Neural crest cell (in vitro differentiated cells): Measurements from ENCODE around the gene UTS2R. TPM values are rescaled to one million over a fixed set of nuclear protein-coding genes. Genes with fewer than 3 reads are reported as not detected.

ENCODE experiments used
- DNase-seq: peaks from one replicate; pipeline ENCODE4 v3.0.0; 2021; ENCODE audit warnings: low read depth, mixed read lengths, low spot score
- H3K27ac Mint-ChIP-seq: one replicate; pipeline ENCODE4 v1.8.0; 2021; ENCODE audit warnings: mild to moderate bottlenecking, mixed read lengths; ENCODE audit not compliant: unreplicated experiment
- H3K27me3 Mint-ChIP-seq: 2 replicates; pipeline ENCODE4 v1.8.0; 2021; ENCODE audit warnings: low read depth, mild to moderate bottlenecking, mixed read lengths
- H3K36me3 Mint-ChIP-seq: 2 replicates; pipeline ENCODE4 v1.8.0; 2021; ENCODE audit warnings: low read depth, mild to moderate bottlenecking, mixed read lengths
- H3K4me1 Mint-ChIP-seq: 2 replicates; pipeline ENCODE4 v1.8.0; 2021; ENCODE audit warnings: mixed read lengths
- H3K4me3 Mint-ChIP-seq: one replicate; pipeline ENCODE4 v1.8.0; 2021; ENCODE audit warnings: mild to moderate bottlenecking, mixed read lengths
- H3K9me3 Mint-ChIP-seq: 2 replicates; pipeline ENCODE4 v1.8.0; 2021; ENCODE audit warnings: mixed read lengths
- CTCF ChIP-seq: fragments of 200-600 bp; sonication (generic); conservative IDR thresholded peaks from 2 replicates; pipeline ENCODE4 v1.5.0; 2021; ENCODE audit warnings: antibody characterized with exemption, mild to moderate bottlenecking
- total RNA-seq: library from RNA; stranded (reverse); gene quantifications from 2 replicates; pipeline ENCODE4 v1.2.1, GENCODE V29; 2021

Gene UTS2R
- total RNA-seq, 1 donor from 2014 or later = not detected

- Mint-ChIP-seq H3K36me3 (no peaks in the 10 kb centered on the region), H3K9me3 (no peaks in the 10 kb centered on the region), H3K27ac (no peak overlapping the region), H3K4me1 (no peaks in the 10 kb centered on the region), H3K27me3 (peaks cover 2% of the 10 kb centered on the region), H3K4me3 (no peak overlapping the region)
- no peak for TF ChIP-seq CTCF
- DNase-seq = no peak
Observed at GRCh38 chr17:82391496-82392066, 20.0 kb downstream of the UTS2R start.

- no peak for DNase-seq
- Mint-ChIP-seq H3K4me3 (no peak overlapping the region), H3K27ac (peak overlapping the region; percentile 37), H3K4me1 (no peaks in the 10 kb centered on the region), H3K27me3 (peaks cover 2% of the 10 kb centered on the region), H3K9me3 (no peaks in the 10 kb centered on the region), H3K36me3 (no peaks in the 10 kb centered on the region)
- no peak for TF ChIP-seq CTCF
Observed at GRCh38 chr17:82392209-82392920, 20.8 kb downstream of the UTS2R start.

GRCh38 chr17:82392941-82393340 lies 21.4 kb downstream of the UTS2R start:
- Mint-ChIP-seq H3K27me3 (no peaks in the 10 kb centered on the region), H3K9me3 (no peaks in the 10 kb centered on the region), H3K27ac (peak overlapping the region; percentile 37), H3K36me3 (no peaks in the 10 kb centered on the region), H3K4me1 (no peaks in the 10 kb centered on the region), H3K4me3 (no peak overlapping the region)
- DNase-seq = no peak
- no peak for TF ChIP-seq CTCF

- no peak for DNase-seq
- Mint-ChIP-seq H3K36me3 (no peaks in the 10 kb centered on the region), H3K4me1 (no peaks in the 10 kb centered on the region), H3K27ac (no peak overlapping the region), H3K9me3 (no peaks in the 10 kb centered on the region), H3K27me3 (no peaks in the 10 kb centered on the region), H3K4me3 (no peak overlapping the region)
- TF ChIP-seq CTCF = no peak
Observed at GRCh38 chr17:82394278-82394677, 22.7 kb downstream of the UTS2R start.

GRCh38 chr17:82396601-82397435 lies 25.3 kb downstream of the UTS2R start:
- no peak for DNase-seq
- H3K4me3 Mint-ChIP-seq = no peak overlapping the region
- H3K36me3 Mint-ChIP-seq = no peaks in the 10 kb centered on the region
- no peaks in the 10 kb centered on the region for H3K9me3 Mint-ChIP-seq
- H3K27me3 Mint-ChIP-seq = no peaks in the 10 kb centered on the region
- TF ChIP-seq CTCF = no peak
- H3K27ac Mint-ChIP-seq = no peak overlapping the region
- no peaks in the 10 kb centered on the region for H3K4me1 Mint-ChIP-seq
